ENCODE measurements around the gene VEGFC. TPM values are rescaled to one million over a fixed set of nuclear protein-coding genes. Genes with fewer than 3 reads are reported as not detected.

Gene VEGFC
- total RNA-seq, 1 donor from 2014 or later: 1.6 TPM

DNA sequence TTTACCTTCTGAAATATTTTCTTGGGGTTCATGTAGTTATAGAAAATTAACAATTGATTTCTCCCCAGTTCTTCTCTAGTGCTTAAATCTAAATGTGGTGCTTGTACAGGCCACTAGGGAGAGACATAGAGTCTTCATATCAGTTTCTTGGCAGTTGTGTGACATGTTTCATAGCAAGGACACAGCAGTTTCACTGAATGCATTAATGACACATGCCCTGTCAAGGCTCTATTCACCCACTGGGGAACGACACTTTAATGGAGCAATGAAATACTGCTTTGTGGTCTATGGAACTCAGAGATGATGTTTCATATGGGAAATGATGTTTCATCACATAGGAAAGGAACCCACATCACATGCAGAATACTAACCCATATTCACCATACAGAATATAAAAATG lies 2.8 kb downstream of the VEGFC start:
- H3K4me1 Mint-ChIP-seq: peaks cover 38% of the 10 kb centered on the region
- DNase-seq (ENCODE audit: low spot score): peak; percentile 46
- H2AFZ ChIP-seq (replicated peaks): no peak overlapping the region
- H3K36me3 Mint-ChIP-seq: no peaks in the 10 kb centered on the region
- no peak overlapping the region for H3K4me2 ChIP-seq
- H3K27me3 ChIP-seq: peaks cover 45% of the 10 kb centered on the region
- H3K27ac ChIP-seq: no peak overlapping the region
- H3K4me3 ChIP-seq: no peak overlapping the region
- no peaks in the 10 kb centered on the region for H3K9me3 ChIP-seq (ENCODE audit: low read depth)
- peaks cover 12% of the 10 kb centered on the region for H3F3A ChIP-seq (ENCODE audit: low read depth)
- H3K4me1 ChIP-seq: peaks cover 7% of the 10 kb centered on the region
- TF ChIP-seq EZH2phosphoT487 (IDR thresholded peaks at IDR 0.05) (no peak), EZH2 (IDR thresholded peaks at IDR 0.05) (no peak)
- TF ChIP-seq, protein P1, sequence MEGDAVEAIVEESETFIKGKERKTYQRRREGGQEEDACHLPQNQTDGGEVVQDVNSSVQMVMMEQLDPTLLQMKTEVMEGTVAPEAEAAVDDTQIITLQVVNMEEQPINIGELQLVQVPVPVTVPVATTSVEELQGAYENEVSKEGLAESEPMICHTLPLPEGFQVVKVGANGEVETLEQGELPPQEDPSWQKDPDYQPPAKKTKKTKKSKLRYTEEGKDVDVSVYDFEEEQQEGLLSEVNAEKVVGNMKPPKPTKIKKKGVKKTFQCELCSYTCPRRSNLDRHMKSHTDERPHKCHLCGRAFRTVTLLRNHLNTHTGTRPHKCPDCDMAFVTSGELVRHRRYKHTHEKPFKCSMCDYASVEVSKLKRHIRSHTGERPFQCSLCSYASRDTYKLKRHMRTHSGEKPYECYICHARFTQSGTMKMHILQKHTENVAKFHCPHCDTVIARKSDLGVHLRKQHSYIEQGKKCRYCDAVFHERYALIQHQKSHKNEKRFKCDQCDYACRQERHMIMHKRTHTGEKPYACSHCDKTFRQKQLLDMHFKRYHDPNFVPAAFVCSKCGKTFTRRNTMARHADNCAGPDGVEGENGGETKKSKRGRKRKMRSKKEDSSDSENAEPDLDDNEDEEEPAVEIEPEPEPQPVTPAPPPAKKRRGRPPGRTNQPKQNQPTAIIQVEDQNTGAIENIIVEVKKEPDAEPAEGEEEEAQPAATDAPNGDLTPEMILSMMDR (IDR thresholded peaks at IDR 0.05): peak; percentile 69
- no peaks in the 10 kb centered on the region for H3K79me2 ChIP-seq (ENCODE audit: low read depth)
- H3K9ac ChIP-seq: no peak overlapping the region
- H3K27ac Mint-ChIP-seq: no peak overlapping the region
- H3K4me3 Mint-ChIP-seq: no peak overlapping the region
- no peaks in the 10 kb centered on the region for H3K9me3 Mint-ChIP-seq
- no peaks in the 10 kb centered on the region for H4K20me1 ChIP-seq (ENCODE audit: low read depth)
- no peaks in the 10 kb centered on the region for H3K36me3 ChIP-seq
- peaks cover 11% of the 10 kb centered on the region for H3K27me3 Mint-ChIP-seq (ENCODE audit: insufficient read depth, low read depth)

DNA sequence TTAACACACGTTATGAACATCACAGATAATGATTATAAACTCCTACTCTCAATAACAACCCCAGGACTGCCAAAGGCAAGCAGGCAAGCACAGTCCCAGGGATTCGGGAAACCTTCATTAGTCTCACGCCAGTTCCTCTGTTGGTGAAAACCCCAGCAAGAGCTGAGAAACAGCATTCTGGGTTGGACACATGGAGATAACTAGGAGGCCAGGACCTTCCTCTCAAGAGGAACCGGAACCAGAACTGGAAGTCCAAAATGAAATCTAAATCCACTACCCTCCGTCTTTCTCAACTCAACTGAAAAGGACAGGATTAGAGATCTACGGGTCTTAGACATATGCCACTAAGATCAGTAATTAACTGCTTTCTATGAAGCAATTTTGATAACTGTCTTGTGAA lies 3.8 kb downstream of the VEGFC start:
- H3K27ac Mint-ChIP-seq: no peak overlapping the region
- H4K20me1 ChIP-seq (ENCODE audit: low read depth): no peaks in the 10 kb centered on the region
- H3K4me3 Mint-ChIP-seq: no peak overlapping the region
- no peak overlapping the region for H3K9ac ChIP-seq
- no peaks in the 10 kb centered on the region for H3K9me3 ChIP-seq (ENCODE audit: low read depth)
- TF ChIP-seq, protein P1 (IDR thresholded peaks at IDR 0.05): no peak
- no peak for TF ChIP-seq EZH2 (IDR thresholded peaks at IDR 0.05)
- no peak for TF ChIP-seq EZH2phosphoT487 (IDR thresholded peaks at IDR 0.05)
- peaks cover 12% of the 10 kb centered on the region for H3F3A ChIP-seq (ENCODE audit: low read depth)
- H3K4me2 ChIP-seq: no peak overlapping the region
- H3K79me2 ChIP-seq (ENCODE audit: low read depth): no peaks in the 10 kb centered on the region
- peaks cover 38% of the 10 kb centered on the region for H3K27me3 ChIP-seq
- H3K36me3 ChIP-seq: no peaks in the 10 kb centered on the region
- DNase-seq (ENCODE audit: low spot score): no peak
- H3K4me1 Mint-ChIP-seq: peaks cover 38% of the 10 kb centered on the region
- no peak overlapping the region for H2AFZ ChIP-seq (replicated peaks)
- peaks cover 7% of the 10 kb centered on the region for H3K4me1 ChIP-seq
- H3K27ac ChIP-seq: no peak overlapping the region
- no peaks in the 10 kb centered on the region for H3K9me3 Mint-ChIP-seq
- peaks cover 11% of the 10 kb centered on the region for H3K27me3 Mint-ChIP-seq (ENCODE audit: insufficient read depth, low read depth)
- H3K36me3 Mint-ChIP-seq: no peaks in the 10 kb centered on the region
- no peak overlapping the region for H3K4me3 ChIP-seq

DNA sequence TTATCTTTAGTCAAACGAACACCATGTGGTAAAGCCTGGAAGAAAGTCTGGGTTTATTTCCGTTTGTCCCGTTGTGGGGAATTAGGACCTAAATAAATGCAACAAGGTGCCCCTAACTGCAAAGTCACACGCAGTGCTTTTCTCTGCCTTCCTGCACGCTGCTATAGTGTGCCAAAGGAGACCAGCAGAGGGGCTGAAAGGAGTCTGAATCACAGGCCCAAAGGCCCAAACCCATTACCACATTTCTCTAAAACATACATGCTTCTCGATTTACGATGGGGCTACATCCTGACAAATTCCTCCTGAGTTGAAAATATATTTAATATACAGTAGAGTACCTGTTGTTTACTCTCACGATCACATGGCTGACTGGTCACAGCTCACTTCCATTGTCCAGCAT lies 4.5 kb downstream of the VEGFC start:
- Mint-ChIP-seq H3K4me3 (no peak overlapping the region), H3K36me3 (no peaks in the 10 kb centered on the region), H3K4me1 (peaks cover 36% of the 10 kb centered on the region), H3K27me3 (ENCODE audit: insufficient read depth, low read depth) (peaks cover 9% of the 10 kb centered on the region), H3K27ac (no peak overlapping the region), H3K9me3 (no peaks in the 10 kb centered on the region)
- Histone ChIP-seq H4K20me1 (ENCODE audit: low read depth) (no peaks in the 10 kb centered on the region), H3K79me2 (ENCODE audit: low read depth) (no peaks in the 10 kb centered on the region), H3K27me3 (peaks cover 31% of the 10 kb centered on the region), H3K4me3 (no peak overlapping the region), H3K9ac (no peak overlapping the region), H2AFZ (replicated peaks) (no peak overlapping the region), H3K36me3 (no peaks in the 10 kb centered on the region), H3K9me3 (ENCODE audit: low read depth) (no peaks in the 10 kb centered on the region), H3K4me2 (peak overlapping the region; percentile 6), H3K27ac (no peak overlapping the region), H3F3A (ENCODE audit: low read depth) (peaks cover 4% of the 10 kb centered on the region), H3K4me1 (peaks cover 7% of the 10 kb centered on the region)
- peak; percentile 43 for DNase-seq (ENCODE audit: low spot score)
- no peak for TF ChIP-seq EZH2 (IDR thresholded peaks at IDR 0.05)
- no peak for TF ChIP-seq EZH2phosphoT487 (IDR thresholded peaks at IDR 0.05)
- TF ChIP-seq, protein P1 (IDR thresholded peaks at IDR 0.05): no peak

Measured in neural progenitor cell (in vitro differentiated cells).